Measurements from ENCODE around the gene GAPDH.
"Not testable (repeated sequence)": the region's sequence is repeated elsewhere in the genome, so short reads cannot be mapped to it uniquely, and the experiment has no call there.

GAPDH gene

DNA sequence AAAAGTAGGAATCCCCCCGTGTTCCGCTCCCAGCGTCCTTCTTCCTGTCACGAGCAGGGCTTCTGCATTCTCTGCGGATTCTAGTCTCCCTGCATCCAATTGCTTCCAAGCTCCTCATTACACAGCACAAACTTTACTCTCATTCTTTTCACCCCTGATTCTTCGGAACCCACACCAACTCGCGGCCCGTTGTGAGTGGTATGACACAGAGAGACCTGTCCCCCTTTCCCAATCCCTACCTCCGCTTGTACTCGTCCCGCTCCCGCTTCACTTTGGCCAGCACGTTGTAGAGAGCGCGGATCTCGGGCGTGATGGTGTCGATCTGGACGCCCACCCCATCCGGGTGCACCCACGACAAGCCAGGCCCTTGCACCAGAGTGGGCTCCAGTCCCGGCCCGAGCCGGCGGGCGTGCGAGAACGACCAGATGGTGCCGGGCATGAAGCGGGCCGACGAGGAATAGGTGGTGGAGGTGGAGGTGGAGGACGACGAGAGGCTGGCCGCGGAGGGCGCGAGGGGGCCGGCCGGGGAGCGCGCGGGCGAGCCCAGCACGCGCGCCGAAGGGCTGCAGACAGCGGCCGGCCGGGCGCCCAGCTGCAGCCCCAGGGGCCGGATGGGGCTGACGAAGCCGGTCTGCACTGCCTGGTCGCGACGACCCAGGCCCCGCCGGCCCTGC is 20.8 kb downstream of the GAPDH start:
- H3K4me3 ChIP-seq (ENCODE audit: low read depth, low read length): no peak overlapping the region
- TF ChIP-seq, protein P1, sequence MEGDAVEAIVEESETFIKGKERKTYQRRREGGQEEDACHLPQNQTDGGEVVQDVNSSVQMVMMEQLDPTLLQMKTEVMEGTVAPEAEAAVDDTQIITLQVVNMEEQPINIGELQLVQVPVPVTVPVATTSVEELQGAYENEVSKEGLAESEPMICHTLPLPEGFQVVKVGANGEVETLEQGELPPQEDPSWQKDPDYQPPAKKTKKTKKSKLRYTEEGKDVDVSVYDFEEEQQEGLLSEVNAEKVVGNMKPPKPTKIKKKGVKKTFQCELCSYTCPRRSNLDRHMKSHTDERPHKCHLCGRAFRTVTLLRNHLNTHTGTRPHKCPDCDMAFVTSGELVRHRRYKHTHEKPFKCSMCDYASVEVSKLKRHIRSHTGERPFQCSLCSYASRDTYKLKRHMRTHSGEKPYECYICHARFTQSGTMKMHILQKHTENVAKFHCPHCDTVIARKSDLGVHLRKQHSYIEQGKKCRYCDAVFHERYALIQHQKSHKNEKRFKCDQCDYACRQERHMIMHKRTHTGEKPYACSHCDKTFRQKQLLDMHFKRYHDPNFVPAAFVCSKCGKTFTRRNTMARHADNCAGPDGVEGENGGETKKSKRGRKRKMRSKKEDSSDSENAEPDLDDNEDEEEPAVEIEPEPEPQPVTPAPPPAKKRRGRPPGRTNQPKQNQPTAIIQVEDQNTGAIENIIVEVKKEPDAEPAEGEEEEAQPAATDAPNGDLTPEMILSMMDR (IDR thresholded peaks at IDR 0.05; ENCODE audit: control insufficient read depth, extremely low read depth, insufficient read depth): no peak
- no peak for DNase-seq (ENCODE audit: low read depth)

DNA sequence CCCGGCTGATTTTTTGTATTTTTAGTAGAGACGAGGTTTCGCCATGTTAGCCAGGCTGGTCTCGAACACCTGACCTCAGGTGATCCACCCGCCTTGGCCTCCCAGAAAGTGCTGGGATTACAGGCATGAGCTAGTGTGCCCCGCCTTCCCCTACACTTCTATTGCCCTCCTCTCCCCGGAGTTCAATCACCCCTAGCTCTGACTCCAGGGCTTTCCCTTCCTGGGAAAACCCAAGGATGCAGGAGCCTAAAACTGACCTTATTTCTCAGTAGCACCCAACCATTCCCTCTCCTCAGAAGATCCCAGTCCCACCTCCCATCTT is 22.1 kb downstream of the GAPDH start:
- not testable (repeated sequence) for DNase-seq (ENCODE audit: low read depth); H3K4me3 ChIP-seq (ENCODE audit: low read depth, low read length)

DNA sequence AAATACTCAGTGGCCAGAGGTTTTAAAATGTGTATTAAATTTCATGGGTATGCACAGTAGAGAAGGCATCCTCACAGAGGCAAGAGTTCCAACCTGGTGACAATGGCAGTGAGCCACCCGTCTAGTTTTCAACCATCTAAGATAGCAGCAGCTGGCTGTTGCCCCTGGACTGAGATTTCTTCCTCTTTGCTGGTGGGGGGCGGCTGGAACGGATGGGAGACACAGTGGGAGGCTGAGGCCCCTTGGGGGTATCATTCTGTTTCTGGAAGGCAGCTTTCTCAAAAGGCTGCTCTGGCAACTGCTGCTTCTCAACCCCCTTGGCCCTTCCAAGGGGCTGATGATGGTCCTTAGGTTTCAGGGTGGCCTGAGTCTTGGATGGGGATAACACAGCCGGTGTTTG is 22.5 kb downstream of the GAPDH start:
- TF ChIP-seq, protein P1 (IDR thresholded peaks at IDR 0.05; ENCODE audit: control insufficient read depth, extremely low read depth, insufficient read depth): no peak
- DNase-seq (ENCODE audit: low read depth): no peak
- H3K4me3 ChIP-seq (ENCODE audit: low read depth, low read length): no peak overlapping the region

DNA sequence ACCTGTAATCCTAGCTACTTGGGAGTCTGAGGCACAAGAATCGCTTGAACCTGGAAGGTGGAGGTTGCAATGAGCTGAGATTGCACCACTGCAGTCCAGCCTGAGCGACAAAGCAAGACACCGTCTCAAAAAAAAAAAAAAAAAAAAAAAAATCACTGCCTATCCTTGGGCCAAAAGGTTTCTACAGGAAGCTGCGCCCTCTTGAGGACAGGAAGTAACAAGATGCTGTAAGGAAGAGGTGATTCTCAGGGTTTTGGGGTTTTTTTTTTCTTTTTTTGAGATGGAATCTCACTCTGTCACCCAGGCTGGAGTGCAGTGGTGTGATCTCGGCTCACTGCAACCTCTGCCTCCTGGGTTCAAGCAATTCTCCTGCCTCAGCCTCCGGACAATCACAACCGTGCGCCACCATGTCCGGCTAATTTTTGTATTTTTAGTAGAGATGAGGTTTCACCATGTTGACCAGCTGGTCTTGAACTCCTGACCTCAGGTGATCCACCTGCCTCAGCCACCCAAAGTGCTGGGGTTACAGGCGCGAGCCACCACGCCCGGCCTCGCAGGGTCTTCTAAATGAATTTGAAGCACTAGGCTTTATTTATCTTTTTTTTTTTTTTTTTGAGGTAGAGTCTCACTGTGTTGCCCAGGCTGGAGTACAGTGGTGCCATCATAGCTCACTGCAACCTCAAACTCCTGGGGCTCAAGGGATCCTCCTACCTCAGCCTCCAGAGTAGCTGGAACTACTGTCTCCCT is 23.9 kb downstream of the GAPDH start:
- TF ChIP-seq, protein P1 (IDR thresholded peaks at IDR 0.05; ENCODE audit: control insufficient read depth, extremely low read depth, insufficient read depth): peak; percentile 56
- not testable (repeated sequence) for H3K4me3 ChIP-seq (ENCODE audit: low read depth, low read length); DNase-seq (ENCODE audit: low read depth)

DNA sequence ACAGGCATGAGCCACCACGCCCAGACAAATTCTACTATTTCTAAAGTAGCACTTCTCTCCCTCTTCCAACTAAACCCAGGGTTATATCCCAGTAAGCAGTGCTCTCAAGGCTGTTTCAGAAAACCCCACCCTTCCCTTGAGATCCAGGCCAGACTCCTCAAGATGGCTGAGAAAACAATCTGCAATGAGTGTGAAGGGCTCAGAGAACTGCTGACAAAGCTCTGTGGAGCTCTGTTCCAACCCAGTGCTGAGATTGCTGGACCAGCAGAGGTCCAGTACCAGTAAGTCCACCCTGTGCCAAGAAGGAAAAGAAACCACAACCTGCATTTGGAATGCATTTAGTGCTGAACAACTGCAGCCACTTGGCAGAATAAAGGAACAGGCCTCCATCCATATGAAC is 25.2 kb downstream of the GAPDH start:
- no peak overlapping the region for H3K4me3 ChIP-seq (ENCODE audit: low read depth, low read length)
- TF ChIP-seq, protein P1 (IDR thresholded peaks at IDR 0.05; ENCODE audit: control insufficient read depth, extremely low read depth, insufficient read depth): no peak
- no peak for DNase-seq (ENCODE audit: low read depth)

DNA sequence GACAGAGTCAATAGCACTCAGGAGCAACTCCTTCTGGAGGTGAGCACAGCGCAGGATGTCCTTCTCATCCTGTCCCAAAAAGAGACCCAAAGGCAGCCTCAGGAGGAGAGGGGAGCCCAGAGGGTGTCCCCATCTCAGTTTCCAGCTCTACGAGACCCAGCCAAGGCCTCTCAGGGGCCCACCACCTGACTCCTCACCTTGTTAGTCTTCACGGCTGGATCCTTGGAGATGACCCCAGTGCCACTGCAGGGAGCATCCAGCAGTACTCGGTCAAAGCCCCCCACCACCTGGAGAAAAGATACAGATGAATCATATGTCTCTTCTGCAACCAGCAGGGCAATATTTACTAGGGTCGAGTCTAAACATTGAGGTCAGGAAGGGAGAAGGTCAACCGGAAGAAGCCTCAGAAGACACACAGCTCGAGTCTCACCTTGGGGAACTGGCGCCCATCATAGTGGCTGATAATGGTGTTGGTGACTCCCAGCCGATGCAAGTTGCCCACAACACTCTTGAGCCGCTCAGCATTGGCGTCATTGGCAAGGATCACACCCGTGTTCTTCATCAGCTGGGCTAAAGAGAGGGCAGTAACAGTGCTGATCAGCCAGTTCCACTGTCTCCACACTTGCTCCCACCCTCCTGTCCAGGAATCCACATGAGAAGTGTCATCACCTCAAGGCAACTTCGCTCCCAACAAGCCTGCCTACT is 26.3 kb downstream of the GAPDH start:
- no peak for DNase-seq (ENCODE audit: low read depth)
- TF ChIP-seq, protein P1 (IDR thresholded peaks at IDR 0.05; ENCODE audit: control insufficient read depth, extremely low read depth, insufficient read depth): no peak
- no peak overlapping the region for H3K4me3 ChIP-seq (ENCODE audit: low read depth, low read length)

DNA sequence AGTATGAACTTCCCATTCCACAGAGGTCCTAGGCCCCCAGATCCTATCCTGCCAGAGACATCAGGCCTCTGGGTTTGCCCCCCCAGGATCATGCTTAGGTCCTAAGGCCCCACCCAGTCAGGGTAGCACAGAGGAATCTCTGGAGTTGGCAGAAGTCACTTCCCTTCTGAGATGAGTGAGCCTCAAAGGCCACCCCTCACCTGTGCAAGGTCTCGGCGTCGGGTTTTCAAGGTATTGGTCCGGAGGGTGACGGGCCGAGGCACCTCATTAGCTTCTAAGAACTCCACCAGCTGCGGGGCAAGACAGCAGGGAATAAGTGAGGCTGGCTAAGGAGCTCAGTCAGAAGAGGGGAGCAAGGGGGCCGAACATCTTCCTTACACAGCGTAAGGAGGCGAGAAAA is 28.6 kb downstream of the GAPDH start:
- TF ChIP-seq, protein P1 (IDR thresholded peaks at IDR 0.05; ENCODE audit: control insufficient read depth, extremely low read depth, insufficient read depth): no peak
- no peak overlapping the region for H3K4me3 ChIP-seq (ENCODE audit: low read depth, low read length)
- no peak for DNase-seq (ENCODE audit: low read depth)
